ENCODE results near the gene KCNQ1. TPM values are rescaled to one million over a fixed set of nuclear protein-coding genes. Genes with fewer than 3 reads are reported as not detected.
A peak's percentile ranks its signal among the peaks of the same experiment; 100 is the strongest.

The KCNQ1 gene
- total and polyA plus RNA-seq, 2 donors (not counting 1 experiment from before 2014, with no cell fraction given), result 21.5 to 28.8 TPM

GRCh38 chr11:2559527-2560311 is 114.9 kb downstream of the KCNQ1 start:
- DNase-seq, result no peak
- Histone ChIP-seq H3K4me1 (ENCODE audit: control insufficient read depth in 2 of 2, insufficient read depth in 2 of 2, low read length in 2 of 2) (peaks cover 17 to 20% of the 10 kb centered on the region in 2 donors), H3K9ac (ENCODE audit: low read length) (peak overlapping the region; percentile 15), H3K36me3 (replicated peaks in 1 of 2; ENCODE audit: control extremely low read depth in 1 of 2, control insufficient read depth in 1 of 2, extremely low read depth in 1 of 2, insufficient read depth in 2 of 2, low read length in 1 of 2) (peaks cover 0 to 3% of the 10 kb centered on the region in 2 experiments), H4K20me1 (ENCODE audit: control insufficient read depth, insufficient read depth, low read length, poor library complexity, severe bottlenecking) (peaks cover 57% of the 10 kb centered on the region), H3K9me3 (ENCODE audit: control extremely low read depth in 1 of 3, control insufficient read depth in 2 of 3, insufficient read depth in 1 of 3, low read length in 2 of 3) (no peaks in the 10 kb centered on the region), H3K79me2 (ENCODE audit: control insufficient read depth, insufficient read depth, low read length) (peaks cover 16% of the 10 kb centered on the region), H2AFZ (ENCODE audit: insufficient read depth, low read depth, low read length, poor library complexity, severe bottlenecking) (no peak overlapping the region), H3K27me3 (replicated peaks in 1 of 4; ENCODE audit: control extremely low read depth in 1 of 4, control insufficient read depth in 3 of 4, insufficient read depth in 4 of 4, low read length in 3 of 4) (no peaks in the 10 kb centered on the region), H3K27ac (ENCODE audit: low read length in 2 of 2) (no peak overlapping the region), H3K4me3 (ENCODE audit: control extremely low read depth in 1 of 5, extremely low read depth in 1 of 5, insufficient read depth in 1 of 5, low read depth in 2 of 5, low read length in 4 of 5) (no peak overlapping the region), H3K4me2 (replicated peaks; ENCODE audit: low read depth, low read length, poor library complexity, severe bottlenecking) (peak overlapping the region; percentile 55)
- intact Hi-C loops (cut with micrococcal nuclease), result no loop called here
- Mint-ChIP-seq H3K27ac (no peak overlapping the region), H3K27me3 (no peaks in the 10 kb centered on the region), H3K9me3 (ENCODE audit: insufficient read depth) (no peaks in the 10 kb centered on the region), H3K4me1 (peaks cover 26% of the 10 kb centered on the region), H3K4me3 (no peak overlapping the region)
- 63% methylated on average over 17 of the region's 28 CpGs for WGBS (ENCODE audit: insufficient coverage)
- CTCF ChIA-PET, result no interaction called here
- POLR2A ChIA-PET, result no interaction called here
- ATAC-seq (ENCODE audit: low read depth), result no peak
- TF ChIP-seq CTCF (IDR thresholded peaks at IDR 0.05) (no peak), EZH2 (IDR thresholded peaks at IDR 0.05; ENCODE audit: borderline replicate concordance, insufficient read depth, low read depth, low read length, poor library complexity, severe bottlenecking) (no peak)

Data from B cell (primary cell).